Measurements from ENCODE around the gene CEACAM16. TPM values are rescaled to one million over a fixed set of nuclear protein-coding genes. Genes with fewer than 3 reads are reported as not detected.

CEACAM16 gene
- total RNA-seq, 4 donors from 2014 or later = not detected

DNA sequence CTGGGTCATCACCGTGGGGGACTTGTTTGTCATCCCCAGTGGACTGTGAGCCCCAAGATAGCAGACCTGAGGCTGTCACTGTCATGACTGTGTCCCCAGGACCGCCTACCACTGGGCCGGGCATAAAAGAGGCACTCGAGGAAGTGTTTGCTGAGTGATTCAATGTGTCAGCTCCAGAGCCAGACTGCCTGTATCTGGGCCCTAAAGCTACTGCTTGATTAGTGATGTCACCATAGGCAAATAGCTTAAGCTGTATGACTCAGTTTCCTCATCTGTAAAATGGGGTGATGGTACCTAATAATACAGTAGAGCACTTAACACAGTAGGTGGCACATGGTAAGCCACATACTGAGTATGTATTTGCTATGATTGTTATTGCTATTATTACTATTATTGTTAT is 38.9 kb upstream of the CEACAM16 start:
- DNase-seq (ENCODE audit: low spot score) (no peak), ATAC-seq (ENCODE audit: low FRiP score) (no peak)
- no peak for TF ChIP-seq CTCF (IDR thresholded peaks at IDR 0.05)

- ATAC-seq (ENCODE audit: low FRiP score) (no peak), DNase-seq (ENCODE audit: low spot score) (no peak)
- no peak for TF ChIP-seq CTCF (IDR thresholded peaks at IDR 0.05)
Observed at GRCh38 chr19:44661205-44661604, 37.7 kb upstream of the CEACAM16 start.

DNA sequence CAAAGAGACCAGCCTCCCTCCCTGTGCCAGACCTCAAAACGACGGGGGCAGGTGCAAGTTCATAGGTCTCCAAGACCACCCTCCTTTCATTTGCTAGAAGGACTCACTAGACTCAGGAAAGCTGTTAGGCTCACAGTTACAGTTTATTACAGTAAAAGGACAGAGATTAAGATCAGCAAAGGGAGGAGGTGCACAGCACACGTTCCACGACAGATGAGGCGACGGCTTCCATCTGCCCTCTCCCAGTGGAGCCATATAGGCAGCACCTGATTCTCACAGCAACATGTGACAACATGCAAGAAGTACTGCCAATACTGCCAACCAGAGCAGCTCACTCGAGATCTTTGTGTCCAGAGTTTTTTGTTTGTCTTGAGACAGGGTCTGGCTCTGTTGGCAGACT is 37.0 kb upstream of the CEACAM16 start:
- no peak for TF ChIP-seq CTCF (IDR thresholded peaks at IDR 0.05)
- DNase-seq (ENCODE audit: low spot score) = no peak
- ATAC-seq (ENCODE audit: low FRiP score) = no peak

DNA sequence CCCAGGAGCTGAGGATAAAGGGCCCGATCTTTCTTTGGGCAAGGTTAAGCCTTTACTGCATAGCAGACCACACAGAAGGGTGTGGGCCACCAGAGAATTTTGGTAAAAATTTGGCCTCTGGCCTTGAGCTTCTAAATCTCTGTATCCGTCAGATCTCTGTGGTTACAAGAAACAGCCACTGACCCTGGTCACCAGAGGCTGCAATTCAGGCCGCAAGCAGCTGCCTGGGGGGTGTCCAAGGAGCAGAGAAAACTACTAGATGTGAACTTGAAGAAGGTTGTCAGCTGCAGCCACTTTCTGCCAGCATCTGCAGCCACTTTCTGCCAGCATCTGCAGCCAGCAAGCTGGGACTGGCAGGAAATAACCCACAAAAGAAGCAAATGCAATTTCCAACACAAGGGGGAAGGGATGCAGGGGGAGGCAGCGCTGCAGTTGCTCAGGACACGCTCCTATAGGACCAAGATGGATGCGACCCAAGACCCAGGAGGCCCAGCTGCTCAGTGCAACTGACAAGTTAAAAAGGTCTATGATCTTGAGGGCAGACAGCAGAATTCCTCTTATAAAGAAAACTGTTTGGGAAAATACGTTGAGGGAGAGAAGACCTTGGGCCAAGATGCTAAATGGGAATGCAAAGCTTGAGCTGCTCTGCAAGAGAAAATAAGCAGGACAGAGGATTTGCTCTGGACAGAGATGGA is 36.1 kb upstream of the CEACAM16 start:
- TF ChIP-seq CTCF (IDR thresholded peaks at IDR 0.05) = no peak
- no peak for DNase-seq (ENCODE audit: low spot score)
- ATAC-seq (ENCODE audit: low FRiP score) = no peak

DNA sequence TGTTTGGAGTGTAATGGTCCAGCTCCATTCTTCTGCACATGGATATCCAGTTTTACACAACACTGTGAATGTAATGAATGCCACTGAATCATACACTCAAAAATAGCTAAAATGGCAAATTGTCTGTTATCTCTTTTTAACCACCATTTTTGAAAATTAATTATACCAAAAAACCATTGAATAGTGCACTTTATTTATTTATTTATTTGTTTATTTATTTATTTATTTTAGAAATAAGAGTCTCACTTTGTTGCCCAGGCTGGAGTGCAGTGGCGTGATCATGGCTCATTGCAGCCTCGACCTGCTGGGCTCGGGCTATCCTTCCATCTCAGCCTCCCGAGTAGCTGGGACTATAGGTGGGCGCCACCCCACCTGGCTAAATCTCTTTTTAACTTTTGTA is 35.0 kb upstream of the CEACAM16 start:
- no peak for DNase-seq (ENCODE audit: low spot score)
- TF ChIP-seq CTCF (IDR thresholded peaks at IDR 0.05) = no peak
- ATAC-seq (ENCODE audit: low FRiP score) = no peak

DNA sequence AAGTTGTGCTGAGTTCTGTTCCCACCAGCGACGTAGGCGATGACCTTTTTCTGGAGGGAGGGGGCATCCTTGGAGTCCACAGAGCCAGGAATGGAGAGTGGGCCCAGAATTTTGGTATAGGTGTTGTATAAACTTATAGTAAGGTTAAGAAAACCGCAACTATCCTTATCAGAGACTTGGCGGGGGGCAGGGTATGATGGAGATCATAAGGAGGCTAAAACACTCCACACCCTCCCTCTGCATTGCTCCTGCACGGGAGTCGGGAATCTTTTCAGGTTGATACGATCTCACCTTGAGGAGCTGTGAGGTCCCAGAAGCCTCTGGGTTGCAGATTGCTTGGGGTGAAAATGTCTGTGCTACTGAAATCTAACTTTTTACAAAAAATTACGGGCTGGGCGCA is 34.0 kb upstream of the CEACAM16 start:
- DNase-seq (ENCODE audit: low spot score) (no peak), ATAC-seq (ENCODE audit: low FRiP score) (no peak)
- TF ChIP-seq CTCF (IDR thresholded peaks at IDR 0.05) = no peak

GRCh38 chr19:44666852-44667556 is 31.9 kb upstream of the CEACAM16 start:
- ATAC-seq (ENCODE audit: low FRiP score) = peak; percentile 19
- DNase-seq (ENCODE audit: low spot score) = no peak
- TF ChIP-seq CTCF (IDR thresholded peaks at IDR 0.05) = no peak

All from omental fat pad (tissue), 4 donors.